GM23338 (cell line): ENCODE measurements around the gene NDUFA13.

ENCODE experiments used
- CREB1 ChIP-seq: fragments of 250-450 bp; sonication (Bioruptor Pico); IDR thresholded peaks from 2 replicates; pipeline ENCODE4 v1.5.0; 2020; ENCODE audit warnings: low read depth, mild to moderate bottlenecking, moderate library complexity
- CTCF ChIP-seq, 2 experiments: fragments of 200-600 bp in 1 of 2; sonication (generic) in 1 of 2; conservative IDR thresholded peaks; 2 replicates each; pipeline versions ENCODE4 v1.5.1 to v1.6.1; 2016 to 2017; ENCODE audit warnings: antibody characterized with exemption in 2 of 2, low read depth in 2 of 2, mild to moderate bottlenecking in 2 of 2, moderate library complexity in 1 of 2
- EZH2 ChIP-seq: fragments of 200-600 bp; sonication (generic); IDR thresholded peaks from one replicate; pipeline ENCODE4 v1.8.0; 2017; ENCODE audit warnings: antibody characterized with exemption, mild to moderate bottlenecking, low read depth; ENCODE audit not compliant: unreplicated experiment
- EZH2phosphoT487 ChIP-seq: fragments of 200-600 bp; sonication (generic); IDR thresholded peaks from one replicate; pipeline ENCODE4 v1.8.1; 2018; ENCODE audit warnings: antibody characterized with exemption; ENCODE audit not compliant: unreplicated experiment
- POLR2AphosphoS5 ChIP-seq: IDR thresholded peaks from 2 replicates; pipeline ENCODE4 v1.6.1; 2016; ENCODE audit warnings: antibody characterized with exemption, low read depth
- ZNF331 ChIP-seq: fragments of 250-450 bp; sonication (Bioruptor Pico); IDR thresholded peaks from 2 replicates; pipeline ENCODE4 v1.5.0; 2020; ENCODE audit warnings: low read depth, mild to moderate bottlenecking, moderate library complexity

GRCh38 chr19:19561946-19562664 is 46.1 kb downstream of the NDUFA13 start:
- TF ChIP-seq CTCF (conservative IDR thresholded peaks at IDR 0.05; ENCODE audit: low read depth in 2 of 2): no peak
- no peak for TF ChIP-seq EZH2phosphoT487
- TF ChIP-seq EZH2: no peak
- TF ChIP-seq ZNF331 (CRISPR knock-in tag): no peak
- no peak for TF ChIP-seq POLR2AphosphoS5
- no peak for TF ChIP-seq CREB1
